HEK293T (cell line): ENCODE results near the gene BAIAP2L1.

ENCODE experiments used
- CTCF ChIA-PET: fragments of 350-600 bp; formaldehyde crosslinking; extraction: SDS; loops from one replicate; lab custom pipeline; 2021; ENCODE audit warnings: antibody characterized with exemption, inconsistent platforms; lab: Yijun Ruan, JAX
- POLR2A ChIA-PET: fragments of 350-600 bp; formaldehyde crosslinking; extraction: SDS; loops from one replicate; lab custom pipeline; 2020; ENCODE audit warnings: antibody characterized with exemption, inconsistent platforms; lab: Yijun Ruan, JAX
- DNase-seq: peaks from one replicate; pipeline ENCODE4 v3.0.0; 2012; ENCODE audit warnings: mixed read lengths; ENCODE audit errors: extremely low spot score
- ARNT ChIP-seq: fragments of 450-650 bp; IDR thresholded peaks from 2 replicates; pipeline ENCODE4 v1.6.1; 2017; ENCODE audit warnings: mild to moderate bottlenecking
- BHLHE40 ChIP-seq: fragments of 450-650 bp; IDR thresholded peaks from 2 replicates; pipeline ENCODE4 v1.6.1; 2016; ENCODE audit warnings: mild to moderate bottlenecking, moderate library complexity, borderline replicate concordance
- CTBP1 ChIP-seq: fragments of 450-650 bp; IDR thresholded peaks from 2 replicates; pipeline ENCODE4 v1.6.1; 2016; ENCODE audit warnings: borderline replicate concordance
- ELF4 ChIP-seq: fragments of 450-650 bp; IDR thresholded peaks from 2 replicates; pipeline ENCODE4 v1.6.1; 2017; ENCODE audit warnings: antibody characterized with exemption
- FOXA1 ChIP-seq: fragments of 450-650 bp; IDR thresholded peaks from 2 replicates; pipeline ENCODE4 v1.6.1; 2016; ENCODE audit warnings: mild to moderate bottlenecking
- FOXK2 ChIP-seq: fragments of 450-650 bp; IDR thresholded peaks from 2 replicates; pipeline ENCODE4 v1.6.1; 2016; ENCODE audit warnings: mild to moderate bottlenecking
- FOXM1 ChIP-seq: fragments of 450-650 bp; IDR thresholded peaks from 2 replicates; pipeline ENCODE4 v1.6.1; 2017; ENCODE audit warnings: mild to moderate bottlenecking, borderline replicate concordance
- HDGF ChIP-seq: fragments of 450-650 bp; IDR thresholded peaks from 2 replicates; pipeline ENCODE4 v1.6.1; 2017; ENCODE audit warnings: antibody characterized with exemption, borderline replicate concordance
- L3MBTL2 ChIP-seq: fragments of 450-650 bp; conservative IDR thresholded peaks from 2 replicates; pipeline ENCODE4 v1.6.1; 2016; ENCODE audit warnings: mild to moderate bottlenecking
- LEF1 ChIP-seq: fragments of 450-650 bp; IDR thresholded peaks from 2 replicates; pipeline ENCODE4 v1.6.1; 2017; ENCODE audit warnings: mild to moderate bottlenecking, borderline replicate concordance
- NFRKB ChIP-seq: fragments of 450-650 bp; IDR thresholded peaks from 2 replicates; pipeline ENCODE4 v1.6.1; 2016; ENCODE audit warnings: mild to moderate bottlenecking, moderate library complexity
- PKNOX1 ChIP-seq: fragments of 450-650 bp; IDR thresholded peaks from 2 replicates; pipeline ENCODE4 v1.6.1; 2016
- SP1 ChIP-seq: fragments of 450-650 bp; IDR thresholded peaks from 2 replicates; pipeline ENCODE4 v1.6.1; 2017
- SUZ12 ChIP-seq: fragments of 450-650 bp; IDR thresholded peaks from 2 replicates; pipeline ENCODE4 v1.6.1; 2016; ENCODE audit warnings: mild to moderate bottlenecking
- TARDBP ChIP-seq: fragments of 450-650 bp; IDR thresholded peaks from 2 replicates; pipeline ENCODE4 v1.6.1; 2016
- ZNF384 ChIP-seq: fragments of 450-650 bp; IDR thresholded peaks from 2 replicates; pipeline ENCODE4 v1.6.1; 2016

The BAIAP2L1 gene

GRCh38 chr7:98374285-98374680 is 26.6 kb downstream of the BAIAP2L1 start:
- TF ChIP-seq BHLHE40 (no peak), PKNOX1 (no peak), LEF1 (no peak), SUZ12 (no peak), ARNT (no peak), FOXM1 (no peak), ELF4 (no peak), FOXA1 (no peak), HDGF (no peak), FOXK2 (no peak), CTBP1 (no peak), TARDBP (no peak), L3MBTL2 (no peak)
- DNase-seq = no peak
- ChIA-PET POLR2A (no interaction called here), CTCF (no interaction called here)

DNA sequence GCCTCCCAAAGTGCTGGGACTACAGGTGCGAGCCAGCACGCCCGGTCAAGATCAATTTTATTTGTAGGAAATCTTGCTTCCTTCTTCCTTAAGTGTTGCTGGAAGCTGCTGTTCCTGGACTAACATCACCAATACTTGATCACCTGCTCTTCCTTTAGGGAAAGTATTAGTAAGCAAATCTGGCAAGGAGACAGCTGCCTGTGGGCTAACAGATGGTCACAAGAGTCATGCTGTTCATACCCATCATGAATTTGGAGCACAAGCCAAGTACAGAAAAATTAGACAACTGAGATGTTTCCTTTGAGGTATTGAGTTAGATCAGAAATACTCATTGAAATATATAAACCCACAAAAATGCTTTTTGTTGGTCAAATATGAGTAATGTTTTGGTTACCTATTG is 27.9 kb downstream of the BAIAP2L1 start:
- CTCF ChIA-PET = no interaction called here
- DNase-seq = no peak
- TF ChIP-seq LEF1 = no peak
- no peak for TF ChIP-seq BHLHE40
- no peak for TF ChIP-seq TARDBP
- TF ChIP-seq ARNT = no peak
- TF ChIP-seq FOXA1 = no peak
- TF ChIP-seq CTBP1 = no peak
- no peak for TF ChIP-seq ZNF384
- POLR2A ChIA-PET = no interaction called here

DNA sequence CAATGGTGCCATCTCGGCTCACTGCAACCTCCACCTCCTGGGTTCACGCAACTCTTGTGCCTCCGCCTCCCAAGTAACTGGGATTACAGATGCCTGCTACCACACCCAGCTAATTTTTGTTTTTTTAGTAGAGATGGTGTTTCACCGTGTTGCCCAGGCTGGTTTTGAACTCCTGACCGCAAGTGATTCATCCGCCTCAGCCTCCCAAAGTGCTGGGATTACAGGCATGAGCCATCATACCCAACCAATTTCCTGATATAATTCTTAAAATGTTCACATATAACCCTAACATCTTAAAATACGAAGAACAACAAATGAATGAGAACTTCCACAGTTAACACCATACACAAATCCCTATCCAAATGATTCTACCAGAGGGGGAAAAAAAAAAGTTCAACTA is 31.2 kb downstream of the BAIAP2L1 start:
- TF ChIP-seq SP1 = no peak
- no peak for TF ChIP-seq BHLHE40
- no peak for TF ChIP-seq HDGF
- TF ChIP-seq NFRKB = no peak
- no peak for DNase-seq
- ChIA-PET CTCF (no interaction called here), POLR2A (no interaction called here)

GRCh38 chr7:98368716-98369115 is 32.2 kb downstream of the BAIAP2L1 start:
- POLR2A ChIA-PET = no interaction called here
- TF ChIP-seq L3MBTL2 (no peak), CTBP1 (no peak), SP1 (no peak), NFRKB (no peak), HDGF (no peak), SUZ12 (no peak)
- no peak for DNase-seq
- CTCF ChIA-PET = interaction anchor here (0.7 to 1.5 kb wide), 2 partner anchors 32 to 52 kb away, joined by 3 read pairs; partner anchors contain the start of gene BAIAP2L1

GRCh38 chr7:98366562-98366938 is 34.3 kb downstream of the BAIAP2L1 start:
- POLR2A ChIA-PET = no interaction called here
- CTCF ChIA-PET = no interaction called here
- no peak for TF ChIP-seq ELF4
- no peak for TF ChIP-seq CTBP1
- TF ChIP-seq LEF1 = no peak
- no peak for TF ChIP-seq BHLHE40
- no peak for TF ChIP-seq FOXA1
- TF ChIP-seq ARNT = no peak
- no peak for TF ChIP-seq FOXM1
- TF ChIP-seq L3MBTL2 = no peak
- no peak for TF ChIP-seq SP1
- no peak for TF ChIP-seq ZNF384
- no peak for TF ChIP-seq PKNOX1
- no peak for DNase-seq

DNA sequence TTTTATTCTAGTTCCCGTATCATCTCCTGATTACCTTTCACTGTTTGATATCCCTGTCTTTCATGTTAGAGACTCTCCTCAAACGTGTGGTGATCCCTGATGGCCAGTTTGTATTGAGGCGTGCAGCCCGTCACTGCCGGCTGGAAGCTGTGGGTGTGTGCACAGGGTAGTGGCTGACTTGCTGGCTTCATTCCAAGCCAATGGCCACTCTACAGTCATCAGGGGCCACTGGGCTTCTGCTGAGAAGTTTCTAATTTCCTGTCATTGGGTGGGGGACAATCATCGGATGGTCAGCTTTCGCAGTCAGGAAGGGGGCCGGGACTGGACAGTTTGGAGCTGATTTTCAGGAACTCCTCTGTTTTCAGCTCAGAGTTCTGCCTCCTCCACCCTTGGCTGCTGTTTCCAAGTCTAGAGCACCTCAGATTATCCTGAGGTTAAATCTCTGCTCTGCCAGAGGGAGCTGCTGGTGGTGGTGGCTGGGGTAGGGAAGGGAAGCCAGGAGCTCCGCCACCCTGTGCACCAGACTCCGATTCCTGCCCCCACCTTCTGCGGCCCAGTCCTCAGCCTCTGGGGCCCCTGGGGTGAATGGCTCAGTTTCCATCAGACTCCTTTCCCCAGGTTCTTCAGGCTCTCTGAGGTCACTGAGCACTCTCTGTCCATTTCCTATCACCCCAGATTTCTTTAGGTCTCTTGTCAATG is 34.9 kb downstream of the BAIAP2L1 start:
- DNase-seq = no peak
- TF ChIP-seq SP1 (no peak), FOXM1 (no peak), L3MBTL2 (no peak), BHLHE40 (no peak), ELF4 (no peak), FOXK2 (no peak), ZNF384 (no peak), PKNOX1 (no peak), FOXA1 (no peak), CTBP1 (no peak), TARDBP (no peak), ARNT (no peak), LEF1 (no peak), NFRKB (no peak), HDGF (no peak)
- CTCF ChIA-PET = no interaction called here
- POLR2A ChIA-PET = no interaction called here
